Heart left ventricle (tissue), 16 donors: Measurements from ENCODE around the gene NUSAP1. TPM values are rescaled to one million over a fixed set of nuclear protein-coding genes. Genes with fewer than 3 reads are reported as not detected.

ENCODE experiments used
- ATAC-seq, 4 donors: fragments of 200-7000 bp; cut with Tn5 transposase; one replicate each; pipeline ENCODE4 v1.9.1; 2020 to 2022; ENCODE audit warnings: moderate library complexity in 4 of 4, mild to moderate bottlenecking in 3 of 4, moderate number of reproducible peaks in 1 of 4
- DNase-seq, 5 donors: peaks; one replicate each; pipeline ENCODE4 v3.0.0-alpha.2; 2020
- H3K27ac ChIP-seq, 12 donors: fragments of 200-600 bp; sonication (generic) in 4 of 12; one replicate each; pipeline versions ENCODE4 v1.5.0 to v1.8.0; 2016 to 2022; ENCODE audit warnings: mild to moderate bottlenecking in 2 of 12
- H3K27me3 ChIP-seq, 9 donors: fragments of 200-600 bp; sonication (generic) in 2 of 9; one replicate each; pipeline versions ENCODE4 v1.5.1 to v1.8.0; 2016 to 2022; ENCODE audit warnings: mild to moderate bottlenecking in 3 of 9
- H3K36me3 ChIP-seq, 9 donors: fragments of 200-600 bp; sonication (generic) in 2 of 9; one replicate each; pipeline versions ENCODE4 v1.5.0 to v1.8.0; 2018 to 2022; ENCODE audit warnings: mild to moderate bottlenecking in 2 of 9
- H3K4me1 ChIP-seq, 12 donors: fragments of 200-600 bp; sonication (generic) in 4 of 12; one replicate each; pipeline versions ENCODE4 v1.5.0 to v1.8.0; 2016 to 2022; ENCODE audit warnings: mild to moderate bottlenecking in 3 of 12
- H3K4me3 ChIP-seq, 12 donors: fragments of 200-600 bp; sonication (generic) in 4 of 12; one replicate each; pipeline versions ENCODE4 v1.5.0 to v1.8.0; 2017 to 2022; ENCODE audit warnings: mild to moderate bottlenecking in 9 of 12, moderate library complexity in 4 of 12
- H3K9me3 ChIP-seq, 12 donors: fragments of 200-600 bp; sonication (generic) in 4 of 12; one replicate each; pipeline versions ENCODE4 v1.5.0 to v1.8.0; 2016 to 2022; ENCODE audit warnings: mild to moderate bottlenecking in 1 of 12
- POLR2A ChIP-seq, 2 donors: fragments of 450-650 bp; IDR thresholded peaks; one replicate each; pipeline ENCODE4 v1.6.1; 2017; ENCODE audit warnings: antibody characterized with exemption in 2 of 2, mild to moderate bottlenecking in 2 of 2, moderate library complexity in 2 of 2
- WGBS, 4 donors: extraction: QIAGEN DNeasy Blood & Tissue Kit in 2 of 4; methylation state at CpG; one replicate each; pipeline versions ENCODE4 v1.1.5 to v1.1.7; 2013 to 2018; 5-methylcytosine and 5-hydroxymethylcytosine counted together
- intact Hi-C, 10 donors: fragments of 100-400 bp; cut with DNase I; formaldehyde crosslinking; loops; one replicate each; pipeline versions ENCODE4 v1.11.1 to v1.14.2; 2022
- polyA plus RNA-seq, 2 donors: library from polyadenylated mRNA; stranded (reverse); fragments of 200-250 nt; gene quantifications; one replicate each; pipeline ENCODE4 v1.2.3, GENCODE V29; 2013
- total RNA-seq, 9 donors: library from RNA; depleted of rRNA in 2 of 9; stranded (reverse); fragments of >200 nt in 2 of 9; fragmentation: NEBNext Ultra II Directional in 3 of 9; extraction: Animal tissue kit (Norgen Biotek cat#: 25700) in 3 of 9; gene quantifications; one replicate each; pipeline versions ENCODE4 v1.1.0 to v1.2.4, GENCODE V29; 2016 to 2023
- TF ChIP-seq, protein P1 (sequence below), 12 donors: fragments of 200-600 bp; sonication (generic) in 4 of 12; IDR thresholded peaks; one replicate each; pipeline versions ENCODE4 v1.5.0 to v1.8.0; 2018 to 2022; ENCODE audit warnings: antibody characterized with exemption in 12 of 12, mild to moderate bottlenecking in 5 of 12
- donor health status: ischemic (EF 13 %, LVEDD 7.1; RV severe dilation, severe dysfunction).
- donor health status: healthy with polysubstance abuse.
- donor health status: DM: no; HTN: yes; CAD: no.
- donor health status: DM: no; HTN: no; CAD: no.
- donor health status: ischemic (EF 25% LVEDD 6.9; RV normal size, moderate dysfunction).
- donor health status: ischemic (EF 25% LVEDD 5.7; RV mildly dilated, moderate dysfunction).
- donor health status: healthy.
- donor health status: DM: yes; HTN: yes; CAD: no.
- donor health status: ischemic (EF 35%, LVEDD 5.7; RV mildly dilated, moderate dysfunction).
- donor health status: nonischemic (EF 11% LVEDD 7.7; RV severe dilation, severe dysfunction).
- donor health status: DM: yes; HTN: yes; CAD: no.
- donor health status: PGD.
- donor health status: ischemic (EF 29% LVEDD 5.4; RV normal size, mild dysfunction).
- donor health status: nonischemic (EF 23%, LVEDD 6.1; RV moderate dilation, normal function).

Gene NUSAP1
- total and polyA plus RNA-seq, 11 donors = 0.23 to 23.1 (median 1.1) TPM

DNA sequence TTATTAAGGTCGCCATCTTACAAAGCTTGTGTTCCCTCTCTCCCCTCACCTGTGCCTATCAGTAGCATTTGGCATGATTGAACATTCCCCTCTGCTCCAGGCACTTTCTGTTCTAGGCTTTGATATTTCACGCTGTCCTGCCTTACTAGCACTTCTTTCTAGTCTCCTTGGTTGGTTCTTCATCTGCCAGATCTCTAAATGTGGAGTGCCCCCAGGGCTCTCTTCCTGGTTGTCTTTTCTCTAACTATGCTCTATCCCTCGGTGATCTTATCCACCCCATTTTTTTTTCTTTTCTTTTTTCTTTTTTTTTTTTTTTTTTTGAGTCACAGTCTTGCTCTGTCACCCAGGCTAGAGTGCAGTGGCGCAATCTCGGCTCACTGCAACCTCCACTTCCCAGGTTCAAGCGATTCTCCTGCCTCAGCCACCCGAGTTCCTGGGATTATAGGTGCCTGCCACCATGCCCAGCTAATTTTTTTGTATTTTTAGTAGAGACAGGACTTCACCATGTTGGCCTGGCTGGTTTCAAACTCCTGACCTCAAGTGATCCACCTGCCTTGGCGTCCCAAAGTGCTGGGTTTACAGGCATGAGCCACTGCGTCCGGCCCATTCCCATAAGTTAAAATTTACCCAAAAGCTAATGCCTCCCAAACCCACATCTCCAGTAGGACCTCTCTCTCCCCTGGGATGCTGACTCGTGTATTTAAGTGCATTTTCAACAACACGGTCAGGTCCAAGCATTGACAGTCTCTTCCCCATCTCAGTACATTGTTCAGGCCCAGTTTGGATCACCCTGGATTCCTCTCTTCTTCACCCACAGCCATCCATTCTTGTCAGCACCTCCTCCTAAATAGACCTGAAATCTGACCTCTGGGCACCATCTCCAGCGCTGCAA lies 5.2 kb downstream of the NUSAP1 start:
- no peak for DNase-seq
- Histone ChIP-seq H3K4me1 (peaks cover 0 to 24% (median 7%) of the 10 kb centered on the region in 12 donors), H3K9me3 (no peaks in the 10 kb centered on the region), H3K27ac (no peak overlapping the region), H3K27me3 (no peaks in the 10 kb centered on the region), H3K4me3 (no peak overlapping the region), H3K36me3 (peaks cover 0 to 5% (median 0%) of the 10 kb centered on the region in 9 donors)
- intact Hi-C loops = loop anchor here in 1 of 10 donors (10.0 kb wide), 1 partner anchor 433 kb away; no protein-coding TSS in a partner anchor
- no peak for ATAC-seq
- no peak for TF ChIP-seq POLR2A (IDR thresholded peaks at IDR 0.05)
- TF ChIP-seq, protein P1, sequence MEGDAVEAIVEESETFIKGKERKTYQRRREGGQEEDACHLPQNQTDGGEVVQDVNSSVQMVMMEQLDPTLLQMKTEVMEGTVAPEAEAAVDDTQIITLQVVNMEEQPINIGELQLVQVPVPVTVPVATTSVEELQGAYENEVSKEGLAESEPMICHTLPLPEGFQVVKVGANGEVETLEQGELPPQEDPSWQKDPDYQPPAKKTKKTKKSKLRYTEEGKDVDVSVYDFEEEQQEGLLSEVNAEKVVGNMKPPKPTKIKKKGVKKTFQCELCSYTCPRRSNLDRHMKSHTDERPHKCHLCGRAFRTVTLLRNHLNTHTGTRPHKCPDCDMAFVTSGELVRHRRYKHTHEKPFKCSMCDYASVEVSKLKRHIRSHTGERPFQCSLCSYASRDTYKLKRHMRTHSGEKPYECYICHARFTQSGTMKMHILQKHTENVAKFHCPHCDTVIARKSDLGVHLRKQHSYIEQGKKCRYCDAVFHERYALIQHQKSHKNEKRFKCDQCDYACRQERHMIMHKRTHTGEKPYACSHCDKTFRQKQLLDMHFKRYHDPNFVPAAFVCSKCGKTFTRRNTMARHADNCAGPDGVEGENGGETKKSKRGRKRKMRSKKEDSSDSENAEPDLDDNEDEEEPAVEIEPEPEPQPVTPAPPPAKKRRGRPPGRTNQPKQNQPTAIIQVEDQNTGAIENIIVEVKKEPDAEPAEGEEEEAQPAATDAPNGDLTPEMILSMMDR (IDR thresholded peaks at IDR 0.05) = no peak
- 89 to 92% (median 91%) methylated on average over 13 of the region's 13 CpGs for WGBS, 4 donors

DNA sequence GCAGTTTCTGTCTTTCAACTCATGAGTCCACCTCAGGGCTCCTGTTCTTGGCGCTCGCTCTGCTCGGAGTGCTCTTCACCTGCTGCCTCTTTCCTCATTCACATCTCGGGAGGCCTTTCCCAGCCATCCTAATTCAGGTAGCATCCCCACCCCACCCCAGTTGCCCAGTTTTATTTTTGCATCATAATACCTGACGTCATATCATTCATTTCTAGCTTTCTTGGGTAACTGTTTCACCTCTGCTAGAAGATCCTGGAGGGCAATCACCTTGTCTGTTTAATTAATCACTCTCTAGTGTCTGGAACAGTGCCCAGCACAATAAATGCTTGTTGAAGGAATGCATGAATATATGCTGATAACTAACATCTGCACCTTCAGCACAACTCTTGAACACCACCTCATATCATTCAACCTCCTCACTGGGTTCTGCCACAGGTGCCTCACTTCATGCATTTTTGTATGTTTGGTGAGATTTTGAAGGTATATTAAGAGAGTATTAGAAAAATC lies 7.6 kb downstream of the NUSAP1 start:
- TF ChIP-seq, protein P1 (IDR thresholded peaks at IDR 0.05) = no peak
- no peak for TF ChIP-seq POLR2A (IDR thresholded peaks at IDR 0.05)
- ATAC-seq = no peak
- Histone ChIP-seq H3K4me3 (no peak overlapping the region), H3K27ac (no peak overlapping the region), H3K36me3 (peaks cover 0 to 5% (median 0%) of the 10 kb centered on the region in 9 donors), H3K27me3 (no peaks in the 10 kb centered on the region), H3K4me1 (peaks cover 0 to 11% (median 0%) of the 10 kb centered on the region in 12 donors), H3K9me3 (no peaks in the 10 kb centered on the region)
- no peak for DNase-seq
- intact Hi-C loops = no loop called here
- 95 to 98% (median 96%) methylated on average over 5 of the region's 5 CpGs for WGBS, 4 donors

DNA sequence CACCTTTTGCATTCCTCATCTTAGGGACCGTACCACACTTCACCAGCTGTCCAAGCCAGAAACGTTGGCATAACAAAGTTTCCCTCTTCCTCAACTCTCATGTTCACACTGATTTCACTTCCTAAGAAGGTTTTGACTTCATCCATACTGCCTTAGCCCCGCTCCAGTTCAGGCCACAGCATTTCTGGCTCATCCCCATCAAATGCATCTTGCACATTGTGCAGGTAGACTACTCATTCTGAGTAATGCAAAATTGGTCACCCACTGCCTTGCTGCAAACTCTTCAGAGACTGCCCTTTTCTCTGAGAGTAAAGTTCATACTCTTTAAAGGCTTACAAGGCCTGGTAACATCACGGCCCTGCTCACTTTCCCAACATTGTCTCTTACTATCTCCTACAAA lies 8.8 kb downstream of the NUSAP1 start:
- Histone ChIP-seq H3K27me3 (no peaks in the 10 kb centered on the region), H3K36me3 (peaks cover 0 to 5% (median 0%) of the 10 kb centered on the region in 9 donors), H3K4me3 (no peak overlapping the region), H3K27ac (no peak overlapping the region), H3K9me3 (no peaks in the 10 kb centered on the region), H3K4me1 (peaks cover 0 to 4% (median 0%) of the 10 kb centered on the region in 12 donors)
- DNase-seq = no peak
- TF ChIP-seq, protein P1 (IDR thresholded peaks at IDR 0.05) = no peak
- intact Hi-C loops = no loop called here
- 73 to 94% (median 88%) methylated on average over 4 of the region's 4 CpGs for WGBS, 4 donors
- ATAC-seq = no peak

DNA sequence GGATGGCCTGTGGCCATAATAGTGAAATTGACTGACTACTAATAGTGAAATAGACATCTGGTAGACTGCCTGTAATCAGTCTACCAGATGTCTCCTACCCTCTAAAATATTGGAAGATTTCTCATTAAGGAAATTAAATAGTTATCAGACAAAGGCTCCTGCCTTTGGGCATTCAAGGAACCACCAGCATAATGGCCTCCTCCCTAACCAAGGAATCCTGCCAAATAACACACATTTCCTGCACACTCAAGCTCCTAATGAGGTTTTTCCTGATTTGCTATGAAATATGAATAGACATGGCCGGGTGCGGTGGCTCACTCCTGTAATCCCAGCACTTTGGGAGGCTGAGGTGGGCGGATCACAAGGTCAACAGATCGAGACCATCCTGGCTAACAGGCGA lies 14.6 kb downstream of the NUSAP1 start:
- no peaks in the 10 kb centered on the region for H3K4me1 ChIP-seq
- no peaks in the 10 kb centered on the region for H3K9me3 ChIP-seq
- peak in 1 of 4 donors; percentile 55 for ATAC-seq
- TF ChIP-seq POLR2A (IDR thresholded peaks at IDR 0.05) = no peak
- TF ChIP-seq, protein P1 (IDR thresholded peaks at IDR 0.05) = no peak
- no peak overlapping the region for H3K4me3 ChIP-seq
- no peak for DNase-seq
- no peaks in the 10 kb centered on the region for H3K27me3 ChIP-seq
- WGBS, 4 donors = 71 to 77% (median 75%) methylated on average over 5 of the region's 5 CpGs
- H3K36me3 ChIP-seq = peaks cover 0 to 11% (median 0%) of the 10 kb centered on the region in 9 donors
- intact Hi-C loops = no loop called here
- no peak overlapping the region for H3K27ac ChIP-seq
